Mammary epithelial cell (primary cell): ENCODE data around the gene OLFM1.

Source experiments
- CTCF ChIP-seq, 2 donors: IDR thresholded peaks in 1 of 2; conservative IDR thresholded peaks in 1 of 2; 2 replicates each; pipeline ENCODE4 v1.5.1; 2011 to 2012; ENCODE audit warnings: inconsistent platforms in 2 of 2, low read length in 2 of 2, mild to moderate bottlenecking in 2 of 2, control low read depth in 1 of 2, low read depth in 1 of 2; ENCODE audit not compliant: insufficient read depth in 1 of 2; ENCODE audit errors: extremely low read depth in 1 of 2
- EZH2 ChIP-seq: IDR thresholded peaks from 2 replicates; pipeline ENCODE4 v1.6.1; 2012; ENCODE audit warnings: low read length, inconsistent platforms, borderline replicate concordance

GRCh38 chr9:135081264-135081660 lies 6.2 kb upstream of the OLFM1 start:
- TF ChIP-seq EZH2 (no peak), CTCF (conservative IDR thresholded peaks at IDR 0.05 in 1 of 2, IDR thresholded peaks at IDR 0.05 in 1 of 2; ENCODE audit: extremely low read depth in 1 of 2, insufficient read depth in 1 of 2, low read depth in 1 of 2, low read length in 2 of 2) (no peak)
